H9 (cell line): ENCODE results near the gene KLHL41. TPM values are rescaled to one million over a fixed set of nuclear protein-coding genes. Genes with fewer than 3 reads are reported as not detected.

ENCODE experiments used
- DNase-seq: peaks from one replicate; pipeline ENCODE4 v3.0.0-alpha.2; 2017
- H2AFZ ChIP-seq: one replicate; pipeline ENCODE4 v1.6.1; 2013; ENCODE audit warnings: mild to moderate bottlenecking, low read length, control low read depth, moderate library complexity
- H2AK5ac ChIP-seq: 2 replicates; pipeline ENCODE4 v1.6.1; 2013; ENCODE audit warnings: low read length, control low read depth, mixed read lengths; ENCODE audit not compliant: insufficient read length
- H2BK120ac ChIP-seq: one replicate; pipeline ENCODE4 v1.6.1; 2013; ENCODE audit warnings: low read depth, mild to moderate bottlenecking, low read length, control low read depth, inconsistent platforms; ENCODE audit not compliant: poor library complexity, severe bottlenecking
- H2BK12ac ChIP-seq: 2 replicates; pipeline ENCODE4 v1.6.1; 2013; ENCODE audit warnings: low read length, control low read depth, mixed read lengths, low read depth; ENCODE audit not compliant: insufficient read length
- H2BK15ac ChIP-seq: 2 replicates; pipeline ENCODE4 v1.6.1; 2013; ENCODE audit warnings: low read depth, low read length, control low read depth
- H2BK20ac ChIP-seq: one replicate; pipeline ENCODE4 v1.6.1; 2013; ENCODE audit warnings: low read depth, mild to moderate bottlenecking, low read length, control low read depth, inconsistent platforms; ENCODE audit not compliant: poor library complexity, severe bottlenecking
- H2BK5ac ChIP-seq: 2 replicates; pipeline ENCODE4 v1.6.1; 2013; ENCODE audit warnings: low read length, control low read depth, mixed read lengths; ENCODE audit not compliant: insufficient read length
- H3K14ac ChIP-seq: 2 replicates; pipeline ENCODE4 v1.6.1; 2013; ENCODE audit warnings: low read length, control low read depth; ENCODE audit not compliant: insufficient read depth
- H3K18ac ChIP-seq: 2 replicates; pipeline ENCODE4 v1.6.1; 2013; ENCODE audit warnings: low read depth, mild to moderate bottlenecking, mixed read lengths, low read length, control low read depth; ENCODE audit not compliant: insufficient read length
- H3K23ac ChIP-seq: 2 replicates; pipeline ENCODE4 v1.6.1; 2013; ENCODE audit warnings: low read length, control low read depth, mixed read lengths, low read depth; ENCODE audit not compliant: insufficient read length
- H3K23me2 ChIP-seq: 2 replicates; pipeline ENCODE4 v1.6.1; 2013; ENCODE audit warnings: low read depth, mild to moderate bottlenecking, mixed read lengths, low read length, control low read depth; ENCODE audit not compliant: insufficient read length, poor library complexity, severe bottlenecking
- H3K27ac ChIP-seq: 2 replicates; pipeline ENCODE4 v1.5.1; 2013; ENCODE audit warnings: low read length, control low read depth, mixed read lengths, low read depth; ENCODE audit not compliant: insufficient read length
- H3K27me3 ChIP-seq: 2 replicates; pipeline ENCODE4 v1.6.1; 2013; ENCODE audit warnings: low read length, control low read depth, inconsistent platforms; ENCODE audit not compliant: insufficient read depth
- H3K4ac ChIP-seq: 2 replicates; pipeline ENCODE4 v1.6.1; 2013; ENCODE audit warnings: low read depth, mild to moderate bottlenecking, control low read depth, inconsistent platforms, low read length, moderate library complexity
- H3K4me1 ChIP-seq: 2 replicates; pipeline ENCODE4 v1.6.1; 2013; ENCODE audit warnings: low read length, control low read depth, inconsistent platforms; ENCODE audit not compliant: insufficient read depth
- H3K4me2 ChIP-seq: 2 replicates; pipeline ENCODE4 v1.6.1; 2013; ENCODE audit warnings: low read length, control low read depth, mixed read lengths; ENCODE audit not compliant: insufficient read length, insufficient read depth
- H3K56ac ChIP-seq: 2 replicates; pipeline ENCODE4 v1.6.1; 2013; ENCODE audit warnings: low read depth, mild to moderate bottlenecking, mixed read lengths, low read length, control low read depth; ENCODE audit not compliant: insufficient read length
- H3K79me1 ChIP-seq: 2 replicates; pipeline ENCODE4 v1.6.1; 2013; ENCODE audit warnings: low read depth, mild to moderate bottlenecking, moderate library complexity, low read length, control low read depth, inconsistent platforms; ENCODE audit not compliant: insufficient read depth, poor library complexity, severe bottlenecking
- H3K79me2 ChIP-seq: 2 replicates; pipeline ENCODE4 v1.6.1; 2013; ENCODE audit warnings: low read length, control low read depth, inconsistent platforms; ENCODE audit not compliant: insufficient read depth
- H3K9ac ChIP-seq: 2 replicates; pipeline ENCODE4 v1.6.1; 2013; ENCODE audit warnings: low read length, control low read depth, mixed read lengths; ENCODE audit not compliant: insufficient read length; ENCODE audit errors: extremely low read depth
- H3K9me3 ChIP-seq: one replicate; pipeline ENCODE4 v1.6.1; 2013; ENCODE audit warnings: low read depth, low read length, inconsistent platforms; ENCODE audit not compliant: control insufficient read depth
- H3T11ph ChIP-seq: one replicate; pipeline ENCODE4 v1.6.1; 2013; ENCODE audit warnings: mild to moderate bottlenecking, low read length, control low read depth, inconsistent platforms
- H4K20me1 ChIP-seq: one replicate; pipeline ENCODE4 v1.6.1; 2013; ENCODE audit not compliant: control insufficient read depth, insufficient read length, insufficient read depth
- H4K5ac ChIP-seq: 2 replicates; pipeline ENCODE4 v1.6.1; 2013; ENCODE audit warnings: low read depth, mild to moderate bottlenecking, mixed read lengths, low read length, control low read depth; ENCODE audit not compliant: insufficient read length
- H4K8ac ChIP-seq: replicated peaks from 2 replicates; pipeline ENCODE4 v1.6.1; 2013; ENCODE audit warnings: low read length, control low read depth, mixed read lengths, low read depth; ENCODE audit not compliant: insufficient read length
- H4K91ac ChIP-seq: 2 replicates; pipeline ENCODE4 v1.6.1; 2013; ENCODE audit warnings: low read depth, mild to moderate bottlenecking, moderate library complexity, mixed read lengths, low read length, control low read depth; ENCODE audit not compliant: insufficient read length
- H3K27ac Mint-ChIP-seq, 3 experiments: 2 replicates in 2 of 3; 3 replicates in 1 of 3; pipeline ENCODE4 v1.8.0; 2020 to 2021; ENCODE audit warnings: mixed read lengths in 3 of 3, mild to moderate bottlenecking in 1 of 3, moderate library complexity in 1 of 3
- H3K27me3 Mint-ChIP-seq: 2 replicates; pipeline ENCODE4 v1.8.0; 2021; ENCODE audit warnings: low read depth, mild to moderate bottlenecking, moderate library complexity, mixed read lengths
- H3K36me3 Mint-ChIP-seq, 3 experiments: 2 replicates in 2 of 3; 3 replicates in 1 of 3; pipeline ENCODE4 v1.8.0; 2020 to 2021; ENCODE audit warnings: low read depth in 3 of 3, mixed read lengths in 3 of 3; ENCODE audit not compliant: insufficient read depth in 1 of 3
- H3K4me1 Mint-ChIP-seq, 2 experiments: 2 replicates each; pipeline ENCODE4 v1.8.0; 2020; ENCODE audit warnings: mixed read lengths in 2 of 2
- H3K4me3 Mint-ChIP-seq, 2 experiments: 2 replicates in 1 of 2; 3 replicates in 1 of 2; pipeline ENCODE4 v1.8.0; 2020 to 2021; ENCODE audit warnings: mild to moderate bottlenecking in 2 of 2, mixed read lengths in 2 of 2, moderate library complexity in 1 of 2
- H3K9me3 Mint-ChIP-seq, 2 experiments: 2 replicates in 1 of 2; 3 replicates in 1 of 2; pipeline ENCODE4 v1.8.0; 2020; ENCODE audit warnings: mild to moderate bottlenecking in 2 of 2, mixed read lengths in 2 of 2, moderate library complexity in 1 of 2
- CTCF ChIP-seq: fragments of 200-600 bp; sonication (generic); conservative IDR thresholded peaks from 3 replicates; pipeline ENCODE4 v1.8.0; 2021; ENCODE audit warnings: antibody characterized with exemption, mild to moderate bottlenecking
- WGBS: extraction: QIAGEN DNeasy Blood & Tissue Kit; methylation state at CpG from one replicate; pipeline ENCODE4 v1.1.7; 2013; ENCODE audit warnings: missing lambda C conversion rate, low lambda C conversion rate, mixed read lengths; ENCODE audit not compliant: insufficient read length; ENCODE audit errors: extremely low coverage; 5-methylcytosine and 5-hydroxymethylcytosine counted together
- total RNA-seq: library from RNA; stranded (reverse); gene quantifications from 2 replicates; pipeline ENCODE4 v1.2.1, GENCODE V29; 2021

KLHL41 gene
- total RNA-seq, 1 experiment from 2014 or later, result not detected

DNA sequence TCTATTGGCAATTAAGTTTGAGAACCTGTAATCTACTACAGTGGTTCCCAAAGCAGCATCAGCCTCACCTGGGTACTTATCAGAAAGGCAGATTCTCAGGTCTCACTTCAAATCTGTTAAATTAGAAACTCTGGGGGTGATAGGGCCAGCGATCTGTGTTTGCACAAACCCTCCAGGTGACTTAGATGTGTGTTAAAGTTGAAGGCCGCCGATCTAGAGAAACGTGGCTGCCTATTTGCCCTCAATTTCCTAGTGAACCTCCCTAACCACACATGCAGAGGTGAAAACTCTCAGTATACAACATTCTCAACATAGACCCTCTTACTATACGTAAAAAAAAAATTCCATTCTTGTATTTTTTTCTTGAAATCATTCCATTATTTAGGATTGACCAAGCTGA lies 14.2 kb downstream of the KLHL41 start:
- no peak for TF ChIP-seq CTCF
- Mint-ChIP-seq H3K4me3 (no peak overlapping the region), H3K27ac (no peak overlapping the region), H3K9me3 (no peaks in the 10 kb centered on the region), H3K4me1 (no peaks in the 10 kb centered on the region), H3K36me3 (no peaks in the 10 kb centered on the region), H3K27me3 (no peaks in the 10 kb centered on the region)
- no peak overlapping the region for H3K9ac ChIP-seq
- H2AFZ ChIP-seq, result no peak overlapping the region
- no peak overlapping the region for H3T11ph ChIP-seq
- no peak overlapping the region for H2BK12ac ChIP-seq
- H2AK5ac ChIP-seq, result no peak overlapping the region
- no peaks in the 10 kb centered on the region for H4K20me1 ChIP-seq
- H3K18ac ChIP-seq, result no peak overlapping the region
- H4K5ac ChIP-seq, result no peak overlapping the region
- H3K23ac ChIP-seq, result no peak overlapping the region
- no peak overlapping the region for H4K91ac ChIP-seq
- no peaks in the 10 kb centered on the region for H3K27me3 ChIP-seq
- no peak for DNase-seq
- H2BK20ac ChIP-seq, result no peak overlapping the region
- no peaks in the 10 kb centered on the region for H3K9me3 ChIP-seq
- no peak overlapping the region for H3K4ac ChIP-seq
- WGBS, result no CpG with 5 or more reads among the region's 5 CpGs
- H3K23me2 ChIP-seq, result no peaks in the 10 kb centered on the region
- H2BK120ac ChIP-seq, result no peak overlapping the region
- no peaks in the 10 kb centered on the region for H3K79me1 ChIP-seq
- no peak overlapping the region for H2BK5ac ChIP-seq
- no peak overlapping the region for H4K8ac ChIP-seq
- no peak overlapping the region for H3K14ac ChIP-seq
- no peak overlapping the region for H3K4me2 ChIP-seq
- no peaks in the 10 kb centered on the region for H3K4me1 ChIP-seq
- H3K27ac ChIP-seq, result no peak overlapping the region
- no peaks in the 10 kb centered on the region for H3K79me2 ChIP-seq
- no peak overlapping the region for H2BK15ac ChIP-seq
- no peak overlapping the region for H3K56ac ChIP-seq
